GM19240 (cell line): ENCODE measurements around the gene CES2.
"Not testable (repeated sequence)": the region's sequence is repeated elsewhere in the genome, so short reads cannot be mapped to it uniquely, and the experiment has no call there.

Experiments used
- DNase-seq: peaks from one replicate; pipeline ENCODE4 v3.0.0; 2011; ENCODE audit warnings: low spot score; ENCODE audit not compliant: insufficient read length

CES2 gene

DNA sequence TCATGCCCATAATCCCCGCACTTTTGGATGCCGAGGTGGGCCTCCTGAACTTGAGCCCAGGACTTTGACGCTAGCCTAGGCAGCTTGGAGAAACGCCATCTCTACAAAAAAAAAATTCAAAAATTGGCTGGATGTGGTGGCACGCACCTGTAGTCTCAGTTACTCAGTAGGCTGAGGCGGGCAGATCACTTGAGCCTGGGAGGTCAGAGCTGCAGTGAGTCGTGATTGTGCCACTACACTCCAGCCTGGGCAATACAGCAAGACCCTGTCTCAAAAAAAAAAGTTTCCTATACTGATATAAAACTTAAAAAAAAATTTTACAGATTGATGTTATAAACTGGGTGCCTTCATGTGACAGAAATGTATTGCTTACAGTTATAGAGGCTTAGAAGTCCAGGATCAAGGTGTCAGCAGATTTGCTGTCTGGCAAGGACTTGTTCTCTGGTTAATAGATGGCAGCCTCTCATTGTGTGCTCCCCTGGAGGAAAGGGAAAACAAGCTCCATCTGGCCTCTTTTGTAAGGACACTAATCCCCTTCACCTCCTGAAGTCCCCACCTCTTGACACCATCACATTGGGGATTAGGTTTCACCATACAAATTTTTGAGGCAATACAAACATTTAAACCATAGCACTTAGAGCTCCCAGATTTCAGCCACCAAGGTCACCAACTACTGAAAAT lies 17.3 kb downstream of the CES2 start:
- no peak for DNase-seq

- no peak for DNase-seq
These were observed 18.3 kb downstream of the CES2 start for GRCh38 chr16:66953462-66954096.

- peak; percentile 68 for DNase-seq
These were observed 18.9 kb downstream of the CES2 start for GRCh38 chr16:66954097-66954659.

GRCh38 chr16:66955363-66956153 lies 20.2 kb downstream of the CES2 start:
- not testable (repeated sequence) for DNase-seq

GRCh38 chr16:66956154-66956457 lies 20.8 kb downstream of the CES2 start:
- not testable (repeated sequence) for DNase-seq

GRCh38 chr16:66958857-66959703 lies 23.8 kb downstream of the CES2 start:
- DNase-seq: no peak

- DNase-seq: no peak
These were observed 24.4 kb downstream of the CES2 start for GRCh38 chr16:66959704-66960161.

- DNase-seq: no peak
These were observed 25.0 kb downstream of the CES2 start for GRCh38 chr16:66960270-66960669.

- DNase-seq: peak; percentile 47
These were observed 25.9 kb downstream of the CES2 start, which contains the start of gene CES3 for GRCh38 chr16:66961065-66961744. Gene CES3 (plus strand): TSS chr16:66961266. CDS start chr16:66961308, 42 bp downstream.

DNA sequence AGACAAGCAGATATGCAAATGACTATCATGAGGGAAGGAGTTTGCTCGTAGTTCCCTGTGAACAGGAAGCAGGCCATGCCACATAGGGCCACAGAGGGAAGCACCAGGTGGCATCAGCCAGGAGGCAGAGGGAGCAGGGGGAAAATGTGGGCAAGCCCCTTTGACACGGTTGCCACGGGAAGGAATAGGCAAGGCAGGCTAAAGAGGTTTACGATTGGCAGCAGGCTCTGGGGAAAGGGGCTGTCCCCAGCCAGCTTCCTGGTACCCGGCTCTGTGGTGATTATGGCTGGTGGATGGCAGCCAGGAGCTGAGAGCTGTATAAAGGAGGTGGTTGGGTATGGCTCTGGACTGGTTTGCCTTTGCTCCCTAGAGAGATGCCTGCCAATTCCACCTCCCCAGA lies 26.6 kb downstream of the CES2 start:
- no peak for DNase-seq

- DNase-seq: no peak
These were observed 28.7 kb downstream of the CES2 start for GRCh38 chr16:66964049-66964448.

DNA sequence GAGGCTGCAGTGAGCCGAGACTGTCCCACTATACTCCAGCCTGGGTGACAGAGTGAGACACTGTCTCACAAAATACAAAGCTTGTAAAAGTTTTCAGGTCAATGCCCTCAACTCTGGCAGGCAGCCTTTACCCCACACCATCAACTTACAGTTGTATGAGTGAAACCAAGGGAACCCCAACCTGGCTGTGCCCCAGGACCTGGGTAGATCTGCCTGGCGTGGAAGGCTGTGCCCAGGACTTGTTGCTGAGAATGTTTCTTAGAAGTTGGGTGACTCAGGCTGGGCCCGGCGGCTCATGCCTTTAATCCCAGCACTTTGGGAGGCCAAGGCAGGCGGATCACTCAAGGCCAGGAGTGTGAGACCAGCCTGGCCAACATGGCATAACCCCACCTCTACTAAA lies 33.5 kb downstream of the CES2 start:
- DNase-seq: no peak

DNA sequence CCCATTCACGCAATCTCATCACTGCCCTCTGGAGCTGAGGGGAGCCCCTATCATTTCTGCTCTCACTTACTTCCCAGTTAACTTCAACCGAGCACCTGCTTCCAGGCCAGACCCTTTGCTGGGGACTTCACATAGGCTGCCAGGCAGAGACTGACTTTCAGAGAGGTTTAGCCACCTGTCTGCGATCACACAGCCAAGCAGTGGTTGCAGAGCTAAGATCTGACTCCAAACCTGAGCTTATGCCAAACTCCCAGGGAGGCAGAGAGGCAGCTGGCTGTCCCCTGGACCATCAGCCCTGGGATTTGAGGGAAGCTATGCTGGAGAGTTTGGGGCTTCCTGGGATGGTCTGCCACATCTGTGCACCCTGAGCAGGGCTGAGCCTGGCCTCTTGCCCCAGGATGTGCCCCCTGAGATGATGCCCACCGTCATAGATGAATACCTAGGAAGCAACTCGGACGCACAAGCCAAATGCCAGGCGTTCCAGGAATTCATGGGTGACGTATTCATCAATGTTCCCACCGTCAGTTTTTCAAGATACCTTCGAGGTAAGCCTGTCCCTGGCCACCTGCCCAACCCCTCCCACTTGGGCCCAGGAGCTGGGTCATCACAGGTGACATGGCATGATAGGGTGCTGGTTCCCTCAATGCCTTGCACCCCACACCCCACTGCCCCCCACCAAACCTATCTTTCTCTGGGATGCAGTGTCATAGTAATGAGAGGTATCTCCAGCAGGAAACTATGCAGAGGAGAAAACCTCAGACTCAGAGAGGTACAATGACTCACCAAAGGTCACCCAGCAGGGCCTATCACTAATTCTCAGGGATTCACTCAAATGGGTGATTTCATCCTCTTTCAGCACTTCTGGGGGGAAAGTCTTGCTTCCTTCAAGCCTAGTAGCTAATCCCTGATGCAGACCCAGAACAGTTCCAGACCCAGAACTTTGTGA lies 35.7 kb downstream of the CES2 start:
- no peak for DNase-seq

GRCh38 chr16:66972983-66973382 lies 37.7 kb downstream of the CES2 start:
- no peak for DNase-seq

- DNase-seq: no peak
These were observed 38.4 kb downstream of the CES2 start for GRCh38 chr16:66973716-66974115.

- DNase-seq: not testable (repeated sequence)
These were observed 39.0 kb downstream of the CES2 start for GRCh38 chr16:66974156-66974931.

GRCh38 chr16:66974932-66975246 lies 39.6 kb downstream of the CES2 start:
- not testable (repeated sequence) for DNase-seq

DNA sequence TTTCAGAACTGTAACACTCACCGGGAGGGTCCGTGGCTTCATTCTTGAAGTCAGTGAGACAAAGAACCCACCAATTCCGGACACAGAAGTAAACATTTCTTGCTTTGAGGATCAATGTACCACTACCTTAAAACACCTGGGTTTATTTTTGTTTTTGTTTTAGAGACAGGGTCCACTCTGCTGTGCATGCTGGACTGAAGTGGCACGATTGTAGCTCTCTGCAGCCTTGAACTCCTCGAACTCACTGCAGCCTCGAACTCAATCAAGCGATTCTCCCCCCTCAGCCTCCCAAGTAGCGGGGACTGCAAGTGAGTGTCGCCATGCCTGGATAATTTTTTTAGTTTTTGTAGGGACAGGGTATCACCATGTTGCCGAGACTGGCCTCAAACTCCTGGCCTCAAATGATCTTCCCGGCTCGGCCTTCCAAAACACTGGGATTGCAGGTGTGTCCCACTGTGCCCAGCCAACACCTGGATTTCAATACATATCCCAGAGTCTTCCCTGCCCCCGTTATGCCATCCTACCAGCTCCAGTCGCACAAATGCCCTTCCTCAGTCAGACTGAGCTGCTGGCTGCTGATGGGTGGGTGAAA lies 40.1 kb downstream of the CES2 start:
- DNase-seq: no peak
